HCT116 (cell line): Measurements from ENCODE around the gene LRFN2.

Source experiments
- EGR1 ChIP-seq: IDR thresholded peaks from 2 replicates; pipeline ENCODE4 v1.6.1; 2012; ENCODE audit warnings: low read depth
- EZH2phosphoT487 ChIP-seq: fragments of 200-600 bp; IDR thresholded peaks from 2 replicates; pipeline ENCODE4 v1.6.1; 2018; ENCODE audit warnings: antibody characterized with exemption, borderline replicate concordance
- JUND ChIP-seq: IDR thresholded peaks from 2 replicates; pipeline ENCODE4 v1.6.1; 2012
- POLR2A ChIP-seq: IDR thresholded peaks from 2 replicates; pipeline ENCODE4 v1.7.0; 2011; ENCODE audit warnings: borderline replicate concordance; ENCODE audit not compliant: insufficient read depth, insufficient read length; ENCODE audit errors: extremely low read depth
- POLR2AphosphoS5 ChIP-seq: IDR thresholded peaks from 2 replicates; pipeline ENCODE4 v1.6.1; 2011; ENCODE audit warnings: mild to moderate bottlenecking, low read depth, low read length, moderate library complexity
- RAD21 ChIP-seq: IDR thresholded peaks from 2 replicates; pipeline ENCODE4 v1.6.1; 2012; ENCODE audit warnings: low read depth, mild to moderate bottlenecking
- SP1 ChIP-seq: IDR thresholded peaks from 2 replicates; pipeline ENCODE4 v1.6.1; 2012; ENCODE audit warnings: low read depth
- SRF ChIP-seq: IDR thresholded peaks from 2 replicates; pipeline ENCODE4 v1.6.1; 2012; ENCODE audit warnings: low read depth
- YY1 ChIP-seq: IDR thresholded peaks from 2 replicates; pipeline ENCODE4 v1.6.1; 2011; ENCODE audit warnings: low read length, low read depth, moderate library complexity, mild to moderate bottlenecking; ENCODE audit not compliant: insufficient replicate concordance; ENCODE audit errors: extremely low read depth
- ZFX ChIP-seq: fragments of 450-650 bp; IDR thresholded peaks from 2 replicates; pipeline ENCODE4 v1.6.1; 2017
- TF ChIP-seq, protein P1 (sequence below), 3 experiments: fragments of 200-600 bp in 1 of 3; sonication (generic) in 1 of 3; IDR thresholded peaks in 2 of 3; conservative IDR thresholded peaks in 1 of 3; 2 replicates each; pipeline ENCODE4 v1.5.1; 2012 to 2017; ENCODE audit warnings: low read depth in 2 of 3, low read length in 2 of 3, antibody characterized with exemption in 1 of 3, borderline replicate concordance in 1 of 3, control low read depth in 1 of 3, mild to moderate bottlenecking in 1 of 3, mixed read lengths in 1 of 3, mixed run types in 1 of 3, moderate library complexity in 1 of 3; ENCODE audit not compliant: insufficient read depth in 1 of 3
- TF ChIP-seq, protein P2 (sequence below): IDR thresholded peaks from 2 replicates; pipeline ENCODE4 v1.6.1; 2012
- TF ChIP-seq, protein P3 (sequence below): IDR thresholded peaks from 2 replicates; pipeline ENCODE4 v1.6.1; 2011; ENCODE audit warnings: mild to moderate bottlenecking, low read length, moderate library complexity; ENCODE audit not compliant: insufficient replicate concordance; ENCODE audit errors: extremely low read depth

DNA sequence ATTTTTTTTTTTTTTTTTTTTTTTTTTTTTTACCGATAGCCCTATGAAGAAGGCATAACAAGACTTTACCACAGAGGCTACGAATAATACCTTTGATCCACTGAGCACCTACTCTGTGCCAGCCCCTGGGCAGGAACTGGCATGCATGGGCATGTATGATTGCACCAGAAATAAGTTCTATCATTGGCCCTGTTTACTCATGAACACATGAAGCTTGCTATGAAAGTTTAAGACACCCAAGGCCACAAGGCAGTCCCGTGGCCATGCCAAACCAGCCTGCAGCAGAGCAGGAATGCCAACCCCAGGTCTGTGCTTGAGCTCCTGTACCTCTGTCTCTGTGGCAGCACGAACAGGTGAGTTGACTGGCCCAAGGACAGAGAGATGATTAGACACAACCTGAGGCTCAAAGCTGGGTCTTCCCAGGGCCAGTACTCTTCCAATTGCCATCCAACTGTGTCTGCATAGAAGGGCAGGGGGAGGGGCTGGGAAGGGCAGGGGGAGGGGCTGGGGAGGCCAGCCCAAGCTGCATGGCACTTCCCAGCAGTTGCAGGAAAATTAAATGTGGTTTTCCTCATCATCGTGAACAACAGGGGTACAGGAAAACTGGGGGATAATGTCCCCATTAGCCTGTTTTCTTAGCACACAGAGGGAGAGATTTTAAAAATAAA is 63.5 kb downstream of the LRFN2 start:
- no peak for TF ChIP-seq POLR2A
- TF ChIP-seq YY1: no peak
- TF ChIP-seq, protein P1, sequence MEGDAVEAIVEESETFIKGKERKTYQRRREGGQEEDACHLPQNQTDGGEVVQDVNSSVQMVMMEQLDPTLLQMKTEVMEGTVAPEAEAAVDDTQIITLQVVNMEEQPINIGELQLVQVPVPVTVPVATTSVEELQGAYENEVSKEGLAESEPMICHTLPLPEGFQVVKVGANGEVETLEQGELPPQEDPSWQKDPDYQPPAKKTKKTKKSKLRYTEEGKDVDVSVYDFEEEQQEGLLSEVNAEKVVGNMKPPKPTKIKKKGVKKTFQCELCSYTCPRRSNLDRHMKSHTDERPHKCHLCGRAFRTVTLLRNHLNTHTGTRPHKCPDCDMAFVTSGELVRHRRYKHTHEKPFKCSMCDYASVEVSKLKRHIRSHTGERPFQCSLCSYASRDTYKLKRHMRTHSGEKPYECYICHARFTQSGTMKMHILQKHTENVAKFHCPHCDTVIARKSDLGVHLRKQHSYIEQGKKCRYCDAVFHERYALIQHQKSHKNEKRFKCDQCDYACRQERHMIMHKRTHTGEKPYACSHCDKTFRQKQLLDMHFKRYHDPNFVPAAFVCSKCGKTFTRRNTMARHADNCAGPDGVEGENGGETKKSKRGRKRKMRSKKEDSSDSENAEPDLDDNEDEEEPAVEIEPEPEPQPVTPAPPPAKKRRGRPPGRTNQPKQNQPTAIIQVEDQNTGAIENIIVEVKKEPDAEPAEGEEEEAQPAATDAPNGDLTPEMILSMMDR (IDR thresholded peaks at IDR 0.05 in 2 of 3, conservative IDR thresholded peaks at IDR 0.05 in 1 of 3; ENCODE audit: borderline replicate concordance in 1 of 3, insufficient read depth in 1 of 3, low read depth in 2 of 3, low read length in 2 of 3): no peak
- TF ChIP-seq RAD21: no peak
- no peak for TF ChIP-seq POLR2AphosphoS5
- TF ChIP-seq EZH2phosphoT487: no peak
- no peak for TF ChIP-seq EGR1
- TF ChIP-seq ZFX: no peak
- no peak for TF ChIP-seq JUND
- TF ChIP-seq SRF: no peak
- TF ChIP-seq, protein P2, sequence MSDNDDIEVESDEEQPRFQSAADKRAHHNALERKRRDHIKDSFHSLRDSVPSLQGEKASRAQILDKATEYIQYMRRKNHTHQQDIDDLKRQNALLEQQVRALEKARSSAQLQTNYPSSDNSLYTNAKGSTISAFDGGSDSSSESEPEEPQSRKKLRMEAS: no peak
- TF ChIP-seq, protein P3, sequence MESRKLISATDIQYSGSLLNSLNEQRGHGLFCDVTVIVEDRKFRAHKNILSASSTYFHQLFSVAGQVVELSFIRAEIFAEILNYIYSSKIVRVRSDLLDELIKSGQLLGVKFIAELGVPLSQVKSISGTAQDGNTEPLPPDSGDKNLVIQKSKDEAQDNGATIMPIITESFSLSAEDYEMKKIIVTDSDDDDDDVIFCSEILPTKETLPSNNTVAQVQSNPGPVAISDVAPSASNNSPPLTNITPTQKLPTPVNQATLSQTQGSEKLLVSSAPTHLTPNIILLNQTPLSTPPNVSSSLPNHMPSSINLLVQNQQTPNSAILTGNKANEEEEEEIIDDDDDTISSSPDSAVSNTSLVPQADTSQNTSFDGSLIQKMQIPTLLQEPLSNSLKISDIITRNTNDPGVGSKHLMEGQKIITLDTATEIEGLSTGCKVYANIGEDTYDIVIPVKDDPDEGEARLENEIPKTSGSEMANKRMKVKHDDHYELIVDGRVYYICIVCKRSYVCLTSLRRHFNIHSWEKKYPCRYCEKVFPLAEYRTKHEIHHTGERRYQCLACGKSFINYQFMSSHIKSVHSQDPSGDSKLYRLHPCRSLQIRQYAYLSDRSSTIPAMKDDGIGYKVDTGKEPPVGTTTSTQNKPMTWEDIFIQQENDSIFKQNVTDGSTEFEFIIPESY: no peak
- no peak for TF ChIP-seq SP1
